Nephron progenitor cell (in vitro differentiated cells): ENCODE data around the gene PAX1.

Source experiments
- DNase-seq: peaks from one replicate; pipeline ENCODE4 v3.0.0; 2021
- H3K27ac Mint-ChIP-seq: 2 replicates; pipeline ENCODE4 v1.8.0; 2021; ENCODE audit warnings: mild to moderate bottlenecking, moderate library complexity, mixed read lengths
- H3K27me3 Mint-ChIP-seq: 2 replicates; pipeline ENCODE4 v1.8.0; 2021; ENCODE audit warnings: mild to moderate bottlenecking, low read depth, mixed read lengths; ENCODE audit not compliant: poor library complexity
- H3K36me3 Mint-ChIP-seq: 2 replicates; pipeline ENCODE4 v1.8.0; 2021; ENCODE audit warnings: low read depth, mixed read lengths
- H3K4me1 Mint-ChIP-seq: 2 replicates; pipeline ENCODE4 v1.8.0; 2021; ENCODE audit warnings: mixed read lengths
- H3K4me3 Mint-ChIP-seq: 2 replicates; pipeline ENCODE4 v1.8.0; 2021; ENCODE audit warnings: mild to moderate bottlenecking, moderate library complexity, mixed read lengths
- H3K9me3 Mint-ChIP-seq: 2 replicates; pipeline ENCODE4 v1.8.0; 2021; ENCODE audit warnings: mild to moderate bottlenecking, moderate library complexity, mixed read lengths
- TF ChIP-seq, protein P1 (sequence below): fragments of 200-600 bp; sonication (generic); IDR thresholded peaks from 2 replicates; pipeline ENCODE4 v1.5.0; 2021; ENCODE audit warnings: antibody characterized with exemption

The PAX1 gene

DNA sequence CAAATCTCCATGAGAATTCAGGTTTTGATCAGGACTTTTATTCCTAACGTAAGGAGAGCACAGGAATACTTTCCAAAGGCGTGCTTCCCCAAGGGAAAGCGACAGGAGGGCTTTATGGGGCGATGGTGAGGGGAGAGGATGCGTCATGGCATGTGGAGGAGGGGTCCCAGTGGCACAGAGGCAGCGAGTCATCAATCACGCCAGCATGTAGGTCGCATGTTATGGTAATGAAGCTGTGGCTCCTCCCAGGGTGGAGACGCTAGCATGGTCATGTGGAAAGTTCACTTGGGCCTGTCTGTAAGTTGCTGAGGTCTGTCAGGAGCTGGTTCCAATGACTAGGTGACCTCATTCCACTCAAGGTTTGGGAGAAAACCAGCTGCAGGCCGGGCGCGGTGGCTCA is 35.3 kb upstream of the PAX1 start:
- Mint-ChIP-seq H3K9me3 (no peaks in the 10 kb centered on the region), H3K4me1 (no peaks in the 10 kb centered on the region), H3K27me3 (peaks cover 16% of the 10 kb centered on the region), H3K36me3 (no peaks in the 10 kb centered on the region), H3K27ac (no peak overlapping the region), H3K4me3 (no peak overlapping the region)
- TF ChIP-seq, protein P1, sequence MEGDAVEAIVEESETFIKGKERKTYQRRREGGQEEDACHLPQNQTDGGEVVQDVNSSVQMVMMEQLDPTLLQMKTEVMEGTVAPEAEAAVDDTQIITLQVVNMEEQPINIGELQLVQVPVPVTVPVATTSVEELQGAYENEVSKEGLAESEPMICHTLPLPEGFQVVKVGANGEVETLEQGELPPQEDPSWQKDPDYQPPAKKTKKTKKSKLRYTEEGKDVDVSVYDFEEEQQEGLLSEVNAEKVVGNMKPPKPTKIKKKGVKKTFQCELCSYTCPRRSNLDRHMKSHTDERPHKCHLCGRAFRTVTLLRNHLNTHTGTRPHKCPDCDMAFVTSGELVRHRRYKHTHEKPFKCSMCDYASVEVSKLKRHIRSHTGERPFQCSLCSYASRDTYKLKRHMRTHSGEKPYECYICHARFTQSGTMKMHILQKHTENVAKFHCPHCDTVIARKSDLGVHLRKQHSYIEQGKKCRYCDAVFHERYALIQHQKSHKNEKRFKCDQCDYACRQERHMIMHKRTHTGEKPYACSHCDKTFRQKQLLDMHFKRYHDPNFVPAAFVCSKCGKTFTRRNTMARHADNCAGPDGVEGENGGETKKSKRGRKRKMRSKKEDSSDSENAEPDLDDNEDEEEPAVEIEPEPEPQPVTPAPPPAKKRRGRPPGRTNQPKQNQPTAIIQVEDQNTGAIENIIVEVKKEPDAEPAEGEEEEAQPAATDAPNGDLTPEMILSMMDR = no peak
- DNase-seq = no peak

DNA sequence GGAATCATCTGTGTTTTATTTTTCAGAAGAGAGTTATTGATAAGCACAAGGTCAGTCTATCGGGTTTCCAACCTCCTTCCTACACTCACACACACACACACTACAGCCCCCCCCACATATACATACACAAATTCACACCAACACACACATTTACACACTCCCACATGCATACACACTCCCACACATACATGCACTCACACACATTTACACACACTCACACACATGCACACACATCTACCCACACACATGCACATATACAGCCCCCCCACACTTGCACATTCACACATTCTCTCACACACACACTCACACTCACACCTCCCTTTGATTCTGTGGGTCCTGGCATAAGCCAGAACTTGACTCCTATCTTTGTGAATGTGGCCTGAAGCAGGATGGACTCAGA is 34.5 kb upstream of the PAX1 start:
- no peak overlapping the region for H3K4me3 Mint-ChIP-seq
- H3K27me3 Mint-ChIP-seq = peaks cover 16% of the 10 kb centered on the region
- H3K4me1 Mint-ChIP-seq = no peaks in the 10 kb centered on the region
- no peaks in the 10 kb centered on the region for H3K9me3 Mint-ChIP-seq
- TF ChIP-seq, protein P1 = no peak
- no peak overlapping the region for H3K27ac Mint-ChIP-seq
- H3K36me3 Mint-ChIP-seq = no peaks in the 10 kb centered on the region
- no peak for DNase-seq

DNA sequence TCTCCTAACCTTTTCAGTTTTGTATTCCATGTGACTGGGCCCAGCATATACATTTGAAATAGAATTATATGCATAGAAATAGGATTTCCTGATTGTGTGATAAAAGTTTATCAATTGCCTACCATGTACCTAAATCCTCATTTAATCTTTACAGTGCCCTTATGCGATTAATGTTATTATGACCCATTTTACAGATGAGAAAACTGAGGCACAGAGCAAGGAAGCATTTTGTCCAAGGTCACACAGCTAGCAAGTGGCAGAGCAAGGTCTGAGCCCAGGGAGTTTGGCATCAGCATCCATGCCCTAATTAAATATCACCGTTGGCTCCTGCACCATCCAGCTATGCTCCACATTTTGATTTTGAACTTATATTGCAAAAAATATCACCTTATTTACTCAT is 28.2 kb upstream of the PAX1 start:
- H3K4me3 Mint-ChIP-seq = no peak overlapping the region
- no peak for DNase-seq
- TF ChIP-seq, protein P1 = no peak
- peaks cover 34% of the 10 kb centered on the region for H3K27me3 Mint-ChIP-seq
- no peaks in the 10 kb centered on the region for H3K36me3 Mint-ChIP-seq
- H3K4me1 Mint-ChIP-seq = peaks cover 4% of the 10 kb centered on the region
- H3K27ac Mint-ChIP-seq = no peak overlapping the region
- no peaks in the 10 kb centered on the region for H3K9me3 Mint-ChIP-seq

DNA sequence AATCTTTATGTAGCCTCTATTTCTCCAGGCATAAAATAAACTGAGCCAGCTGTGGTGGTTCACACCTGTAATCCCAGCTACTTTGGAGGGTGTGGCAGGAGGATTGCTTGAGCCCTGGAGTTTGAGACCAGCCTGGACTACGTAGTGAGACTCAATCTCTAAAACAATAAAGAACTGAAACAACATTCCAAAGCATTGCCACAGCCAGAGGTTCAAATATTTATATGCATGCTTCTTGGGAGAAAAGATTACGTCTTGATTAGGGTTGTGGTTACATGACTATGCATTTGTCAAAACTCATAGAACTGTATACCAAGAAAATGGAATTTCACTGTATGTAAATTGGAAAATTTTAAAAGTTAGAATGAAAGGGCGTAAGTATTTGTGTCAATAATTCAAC is 27.7 kb upstream of the PAX1 start:
- H3K27me3 Mint-ChIP-seq = peaks cover 32% of the 10 kb centered on the region

DNA sequence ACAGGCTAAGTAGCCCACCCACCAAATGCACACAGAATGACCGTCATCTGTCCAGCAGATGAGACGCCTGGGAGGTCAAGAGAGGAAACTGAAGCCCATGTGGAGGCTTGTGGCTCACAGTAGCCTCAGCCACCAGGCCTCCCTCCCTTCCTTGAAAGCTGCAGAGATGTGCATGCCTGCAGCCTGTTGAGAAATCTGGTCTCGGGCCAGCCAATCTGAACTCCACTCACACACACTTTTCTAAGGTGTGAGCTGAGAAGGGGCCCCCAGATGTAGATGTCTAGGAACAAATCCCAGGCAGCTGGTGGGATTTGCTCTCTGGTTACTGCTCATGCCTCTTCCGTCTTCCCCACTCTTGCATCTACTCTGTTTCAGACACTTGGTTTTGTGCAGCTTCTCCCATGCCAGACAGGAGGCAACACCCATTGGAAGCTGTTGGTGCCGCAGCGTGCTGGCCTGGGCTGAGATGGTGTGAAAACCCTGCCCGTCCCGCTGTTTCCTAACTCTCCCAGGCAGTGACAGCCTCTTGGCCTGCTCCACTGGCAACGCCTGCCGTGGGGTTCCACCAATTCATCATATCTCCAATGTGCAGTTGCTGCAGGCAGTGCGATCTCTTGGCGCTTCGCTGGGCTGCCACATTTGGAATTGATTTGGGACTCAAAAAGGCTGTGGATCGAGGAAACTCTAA is 24.1 kb upstream of the PAX1 start:
- peaks cover 27% of the 10 kb centered on the region for H3K27me3 Mint-ChIP-seq
- H3K4me1 Mint-ChIP-seq = peaks cover 4% of the 10 kb centered on the region
- H3K36me3 Mint-ChIP-seq = no peaks in the 10 kb centered on the region
- H3K9me3 Mint-ChIP-seq = no peaks in the 10 kb centered on the region
- DNase-seq = no peak
- H3K4me3 Mint-ChIP-seq = no peak overlapping the region
- TF ChIP-seq, protein P1 = no peak
- H3K27ac Mint-ChIP-seq = no peak overlapping the region

More for the DNA sequence above, 27.7 kb upstream of the PAX1 start:
- TF ChIP-seq, protein P1 = no peak
- no peaks in the 10 kb centered on the region for H3K36me3 Mint-ChIP-seq
- no peak overlapping the region for H3K4me3 Mint-ChIP-seq
- H3K9me3 Mint-ChIP-seq = no peaks in the 10 kb centered on the region
- DNase-seq = no peak
- peaks cover 4% of the 10 kb centered on the region for H3K4me1 Mint-ChIP-seq
- H3K27ac Mint-ChIP-seq = no peak overlapping the region

DNA sequence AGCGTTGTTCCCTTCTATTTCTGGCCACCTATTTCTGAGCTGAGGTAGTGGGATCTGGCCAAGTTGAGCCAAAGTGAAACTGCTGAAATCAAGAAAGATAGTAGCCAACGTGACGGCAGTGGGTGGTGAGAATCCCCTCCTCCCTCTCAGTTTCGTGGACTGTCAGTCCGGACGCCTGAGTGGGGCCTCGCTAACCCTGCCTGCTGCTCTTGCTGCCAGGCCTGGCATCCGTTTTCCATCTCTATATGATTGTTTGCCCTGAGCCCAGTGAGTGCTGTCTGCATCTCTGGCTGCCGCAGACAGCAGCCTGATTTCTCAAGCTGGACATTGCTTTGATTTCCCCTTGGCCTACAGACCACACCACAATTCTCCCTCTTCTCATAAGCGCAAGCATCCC is 23.5 kb upstream of the PAX1 start:
- DNase-seq = no peak
- TF ChIP-seq, protein P1 = no peak
- H3K4me1 Mint-ChIP-seq = peaks cover 4% of the 10 kb centered on the region
- no peaks in the 10 kb centered on the region for H3K9me3 Mint-ChIP-seq
- no peak overlapping the region for H3K4me3 Mint-ChIP-seq
- no peak overlapping the region for H3K27ac Mint-ChIP-seq
- peaks cover 29% of the 10 kb centered on the region for H3K27me3 Mint-ChIP-seq
- H3K36me3 Mint-ChIP-seq = no peaks in the 10 kb centered on the region
